ENCODE data around the gene NYNRIN. TPM values are rescaled to one million over a fixed set of nuclear protein-coding genes. Genes with fewer than 3 reads are reported as not detected.

Gene NYNRIN
- total RNA-seq, 1 donor from 2014 or later: 2.4 TPM

DNA sequence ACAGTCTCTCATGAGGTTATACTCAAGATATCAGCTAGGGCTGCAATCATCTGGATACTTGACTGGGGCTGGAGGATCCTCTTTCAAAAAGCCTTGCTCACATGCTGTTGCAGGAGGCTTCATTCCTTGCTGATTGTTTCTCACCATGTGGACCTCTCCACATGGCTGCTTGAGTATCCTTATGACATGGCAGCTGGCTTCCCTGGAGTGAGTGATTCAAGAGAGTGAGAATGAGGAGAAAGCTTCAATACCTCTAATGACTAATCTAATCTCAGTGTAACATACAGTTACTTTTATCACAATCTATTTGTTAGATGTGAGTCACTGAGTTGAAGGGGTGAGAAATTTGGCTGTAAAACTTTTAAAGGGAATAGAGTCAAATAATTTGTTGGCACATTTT, 58.2 kb downstream of the NYNRIN start:
- no peak for DNase-seq (ENCODE audit: low read depth)

DNA sequence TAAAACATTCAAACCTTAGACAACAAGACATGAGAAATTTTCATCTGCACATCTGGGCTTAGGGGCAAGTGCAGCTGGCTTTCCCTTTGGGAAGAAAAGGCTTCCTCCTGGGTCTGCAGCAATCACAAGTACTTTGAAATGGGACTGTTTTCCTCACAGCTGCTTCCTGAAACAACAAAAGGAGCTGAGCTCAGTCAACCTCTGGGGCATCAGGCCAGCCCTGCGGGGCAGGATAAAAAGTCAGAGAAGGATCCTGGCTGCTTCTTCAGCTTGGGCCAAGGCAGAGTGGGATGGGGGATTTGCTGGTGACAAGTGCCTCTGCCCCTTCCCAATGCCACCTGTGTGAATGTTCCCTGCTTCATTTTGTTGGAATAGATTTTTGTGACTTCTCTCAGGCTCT, 59.9 kb downstream of the NYNRIN start:
- no peak for DNase-seq (ENCODE audit: low read depth)

- no peak for DNase-seq (ENCODE audit: low read depth)
Observed at GRCh38 chr14:24459331-24459730, 60.5 kb downstream of the NYNRIN start.

- DNase-seq (ENCODE audit: low read depth): no peak
Observed at GRCh38 chr14:24461336-24461735, 62.5 kb downstream of the NYNRIN start.

DNA sequence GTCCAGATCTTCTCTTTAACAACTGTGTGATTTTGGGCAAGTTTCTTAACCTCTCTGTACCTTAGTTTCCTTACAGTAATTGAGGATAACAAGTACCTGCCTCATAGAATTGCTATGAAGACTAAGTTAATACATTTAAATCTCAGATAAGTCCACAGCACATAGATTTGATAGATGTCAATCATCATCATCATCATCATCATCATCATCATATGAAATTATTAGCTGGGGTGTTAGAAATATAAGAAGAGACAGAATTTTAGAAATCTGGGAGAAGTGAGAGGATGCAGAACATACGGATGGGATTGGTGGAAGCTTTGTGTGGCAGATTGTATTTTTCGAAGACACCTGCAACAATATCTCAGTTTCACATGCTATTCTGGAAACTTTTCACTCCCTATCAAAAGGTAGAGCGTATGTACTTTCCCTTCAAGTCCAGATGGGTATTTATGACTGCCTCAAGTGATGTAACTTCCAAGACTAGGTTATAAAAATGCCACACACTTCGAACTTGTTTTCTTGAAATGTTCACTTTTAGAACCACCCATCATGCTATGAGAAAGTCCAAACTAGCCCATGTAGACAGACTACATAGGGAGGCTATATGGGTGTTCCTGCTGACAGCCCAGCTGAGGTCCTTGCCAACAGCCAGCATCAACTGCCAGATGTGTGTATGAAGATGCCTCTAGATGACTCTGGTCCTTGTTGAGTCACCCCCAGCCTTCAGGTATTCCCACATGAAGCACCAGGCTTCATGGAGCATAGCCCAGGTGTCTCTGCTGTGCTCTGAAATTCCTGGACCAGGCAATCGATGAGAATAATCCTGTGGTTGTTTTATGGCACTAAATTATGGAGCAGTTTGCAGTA, 64.4 kb downstream of the NYNRIN start:
- no peak for DNase-seq (ENCODE audit: low read depth)

DNA sequence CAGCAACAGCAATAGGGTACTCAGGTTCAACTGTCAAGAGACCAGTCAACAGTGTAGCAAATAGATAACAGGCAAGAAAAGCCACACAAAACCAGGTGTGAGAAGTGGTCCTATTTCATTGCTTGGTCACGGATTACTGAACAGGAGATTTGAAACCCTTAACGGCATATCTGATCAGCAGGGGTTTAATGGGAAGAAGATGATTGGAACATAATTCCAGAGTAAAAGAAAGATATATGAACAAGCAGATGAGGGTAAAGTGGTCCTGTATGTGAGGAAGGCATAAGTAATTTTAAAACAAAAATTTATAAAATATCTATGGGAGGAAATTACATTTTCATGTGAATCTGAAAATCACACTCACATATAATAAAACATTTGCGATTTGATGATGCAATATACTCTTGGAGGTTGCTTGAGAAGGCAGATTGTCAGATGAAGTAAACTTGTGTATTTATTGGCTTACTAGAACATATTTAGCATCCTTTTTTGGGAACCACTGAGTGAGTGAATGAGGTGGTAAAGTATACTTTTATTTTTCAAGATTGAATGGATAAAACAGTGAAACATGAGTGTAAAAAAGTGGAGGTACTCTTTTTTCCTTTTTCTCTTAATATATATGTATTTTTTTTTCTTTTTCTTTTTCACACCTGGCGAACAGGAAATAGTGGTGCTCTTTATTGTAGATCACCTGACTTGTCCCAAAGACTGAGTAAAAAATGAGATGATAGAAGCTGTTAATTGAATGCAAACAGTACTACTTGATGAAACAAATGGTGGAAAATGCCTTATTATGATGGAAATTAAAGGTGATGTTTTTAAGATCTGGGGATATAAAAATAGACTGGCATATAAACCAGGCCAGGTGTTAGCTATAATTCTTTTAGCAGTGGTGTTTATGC, 65.3 kb downstream of the NYNRIN start:
- DNase-seq (ENCODE audit: low read depth): no peak

- DNase-seq (ENCODE audit: low read depth): no peak
Observed at GRCh38 chr14:24465368-24465767, 66.6 kb downstream of the NYNRIN start.

DNA sequence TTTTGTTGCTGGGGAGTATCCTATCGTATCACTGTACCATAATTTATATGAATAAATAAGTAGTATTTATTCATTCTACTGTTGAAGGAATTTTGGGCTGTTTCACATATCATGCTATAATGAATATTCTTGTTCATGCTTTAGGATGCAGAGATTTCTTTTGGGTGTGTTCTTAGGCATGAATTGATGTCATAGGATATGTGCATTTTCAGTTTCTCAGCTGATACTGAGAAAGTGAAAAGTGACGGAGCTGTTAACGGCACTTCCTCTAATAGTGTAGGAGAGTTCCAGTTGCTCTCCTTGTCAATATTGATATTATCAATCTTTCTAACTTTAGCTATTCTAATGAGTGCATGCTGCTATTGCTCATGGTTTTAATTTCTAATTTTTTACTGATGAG, 67.0 kb downstream of the NYNRIN start:
- DNase-seq (ENCODE audit: low read depth): no peak

Other genes with a start within 250 kb of the NYNRIN start
- 78.3 and 87.7 TPM in 2 replicates for gene IRF9, start 237.7 kb upstream of the NYNRIN start, total RNA-seq
- gene REC8, start 226.9 kb upstream of the NYNRIN start, total RNA-seq: 13.4 and 43.3 TPM in 2 replicates
- gene IPO4, start 210.2 kb upstream of the NYNRIN start, total RNA-seq: 47.4 and 76.0 TPM in 2 replicates
- 75.4 and 153 TPM in 2 replicates for gene TM9SF1, start 203.6 kb upstream of the NYNRIN start, total RNA-seq
- 0.05 TPM in 1 of 2 replicates, not detected in the other for gene TSSK4, start 193.3 kb upstream of the NYNRIN start, total RNA-seq
- gene CHMP4A, start 185.5 kb upstream of the NYNRIN start, total RNA-seq: 38.4 and 65.1 TPM in 2 replicates
- 10.0 and 10.2 TPM in 2 replicates for gene MDP1, start 182.9 kb upstream of the NYNRIN start, total RNA-seq
- gene NEDD8, start 166.6 kb upstream of the NYNRIN start, total RNA-seq: 146 and 185 TPM in 2 replicates
- 96.7 and 106 TPM in 2 replicates for gene GMPR2, start 166.1 kb upstream of the NYNRIN start, total RNA-seq
- gene TINF2, start 156.4 kb upstream of the NYNRIN start, total RNA-seq: 46.8 and 75.5 TPM in 2 replicates
- 0.45 and 1.6 TPM in 2 replicates for gene TGM1, start 135.8 kb upstream of the NYNRIN start, total RNA-seq
- 25.2 and 29.7 TPM in 2 replicates for gene RABGGTA, start 127.4 kb upstream of the NYNRIN start, total RNA-seq
- 18.3 and 29.9 TPM in 2 replicates for gene DHRS1, start 99.2 kb upstream of the NYNRIN start, total RNA-seq
- 23.2 and 32.3 TPM in 2 replicates for gene NOP9, start 99.2 kb upstream of the NYNRIN start, total RNA-seq
- 0.87 and 2.8 TPM in 2 replicates for gene CIDEB, start 91.0 kb upstream of the NYNRIN start, total RNA-seq
- 1.9 and 3.6 TPM in 2 replicates for gene LTB4R2, start 88.9 kb upstream of the NYNRIN start, total RNA-seq
- gene LTB4R, start 87.5 kb upstream of the NYNRIN start, total RNA-seq: 0.17 and 1.3 TPM in 2 replicates
- gene ADCY4, start 63.9 kb upstream of the NYNRIN start, total RNA-seq: 0.40 and 2.6 TPM in 2 replicates
- 1.8 and 9.7 TPM in 2 replicates for gene RIPK3, start 59.0 kb upstream of the NYNRIN start, total RNA-seq
- gene NFATC4, start 30.8 kb upstream of the NYNRIN start, total RNA-seq: 5.6 and 6.7 TPM in 2 replicates
- 0.52 and 1.2 TPM in 2 replicates for gene CBLN3, start 30.7 kb downstream of the NYNRIN start, total RNA-seq
- gene KHNYN, start 31.0 kb downstream of the NYNRIN start, total RNA-seq: 48.5 and 59.9 TPM in 2 replicates
- 6.4 and 10.4 TPM in 2 replicates for gene SDR39U1, start 43.8 kb downstream of the NYNRIN start, total RNA-seq
- gene CMA1, start 109.3 kb downstream of the NYNRIN start, total RNA-seq: not detected in 2 replicates
- gene CTSG, start 177.2 kb downstream of the NYNRIN start, total RNA-seq: not detected in 2 replicates
- gene GZMH, start 210.7 kb downstream of the NYNRIN start, total RNA-seq: not detected in 2 replicates
- gene GZMB, start 235.2 kb downstream of the NYNRIN start, total RNA-seq: not detected in 2 replicates

Measured in renal cortical epithelial cell (primary cell).